Measurements from ENCODE around the gene ABCB1. TPM values are rescaled to one million over a fixed set of nuclear protein-coding genes. Genes with fewer than 3 reads are reported as not detected.

Gene ABCB1
- polyA plus RNA-seq, 1 donor (not counting 4 experiments of a cell fraction or from before 2014, with no cell fraction given): 0.13 TPM

GRCh38 chr7:87480386-87480785, 120.3 kb downstream of the ABCB1 start:
- DNase-seq (ENCODE audit: low read depth, low spot score): no peak
- H3K9ac ChIP-seq (ENCODE audit: control insufficient read depth, extremely low read depth, insufficient read depth, low read length): no peak overlapping the region
- no peak overlapping the region for H3K4me2 ChIP-seq (ENCODE audit: control insufficient read depth, extremely low read depth, insufficient read depth, low read depth, low read length)
- peaks cover 12% of the 10 kb centered on the region for H3K27me3 ChIP-seq (ENCODE audit: control insufficient read depth, extremely low read depth, insufficient read depth, low read length)
- no peaks in the 10 kb centered on the region for H3K79me2 ChIP-seq (ENCODE audit: control insufficient read depth, insufficient read depth, low read length)
- H3K9me3 ChIP-seq (ENCODE audit: control insufficient read depth, low read depth, low read length): no peaks in the 10 kb centered on the region
- H3K4me1 ChIP-seq (ENCODE audit: control insufficient read depth, extremely low read depth, insufficient read depth, low read length): no peaks in the 10 kb centered on the region
- no peaks in the 10 kb centered on the region for H3K9me1 ChIP-seq (ENCODE audit: control insufficient read depth, extremely low read depth, insufficient read depth, low read length)
- no peak overlapping the region for H3K4me3 ChIP-seq (ENCODE audit: control insufficient read depth in 2 of 3, extremely low read depth in 1 of 3, insufficient read depth in 2 of 3, low read depth in 1 of 3, low read length in 3 of 3)
- H2AFZ ChIP-seq (ENCODE audit: control insufficient read depth, low read length): no peak overlapping the region
- dilution Hi-C loops (cut with MboI; ENCODE audit: extremely low pct_ligation_motif_present, low sequenced_read_pairs): no loop called here
- no peaks in the 10 kb centered on the region for H4K20me1 ChIP-seq (ENCODE audit: control insufficient read depth, extremely low read depth, insufficient read depth, low read length)
- H3K27ac ChIP-seq (ENCODE audit: control insufficient read depth, insufficient read depth, low read length): no peak overlapping the region
- H3K36me3 ChIP-seq (ENCODE audit: control insufficient read depth in 2 of 2, extremely low read depth in 1 of 2, insufficient read depth in 2 of 2, low read length in 2 of 2): no peaks in the 10 kb centered on the region
- TF ChIP-seq CTCF (optimal IDR thresholded peaks at IDR 0.05 in 1 of 3, IDR thresholded peaks at IDR 0.05 in 1 of 3, conservative IDR thresholded peaks at IDR 0.05 in 1 of 3; ENCODE audit: extremely low read depth in 1 of 3, insufficient read depth in 2 of 3, low read length in 3 of 3) (no peak), EZH2 (IDR thresholded peaks at IDR 0.05; ENCODE audit: low read length) (no peak)
- FAIRE-seq: no peak

- dilution Hi-C loops (cut with MboI; ENCODE audit: extremely low pct_ligation_motif_present, low sequenced_read_pairs): no loop called here
Measured at GRCh38 chr7:87479951-87480350, 120.7 kb downstream of the ABCB1 start.

More at GRCh38 chr7:87479951-87480350, 120.7 kb downstream of the ABCB1 start:
- no peaks in the 10 kb centered on the region for H3K9me1 ChIP-seq (ENCODE audit: control insufficient read depth, extremely low read depth, insufficient read depth, low read length)
- H3K4me2 ChIP-seq (ENCODE audit: control insufficient read depth, extremely low read depth, insufficient read depth, low read depth, low read length): no peak overlapping the region
- no peak for FAIRE-seq
- H3K79me2 ChIP-seq (ENCODE audit: control insufficient read depth, insufficient read depth, low read length): no peaks in the 10 kb centered on the region
- no peaks in the 10 kb centered on the region for H3K36me3 ChIP-seq (ENCODE audit: control insufficient read depth in 2 of 2, extremely low read depth in 1 of 2, insufficient read depth in 2 of 2, low read length in 2 of 2)
- peaks cover 16% of the 10 kb centered on the region for H3K27me3 ChIP-seq (ENCODE audit: control insufficient read depth, extremely low read depth, insufficient read depth, low read length)
- no peak overlapping the region for H3K9ac ChIP-seq (ENCODE audit: control insufficient read depth, extremely low read depth, insufficient read depth, low read length)
- no peak overlapping the region for H3K4me3 ChIP-seq (ENCODE audit: control insufficient read depth in 2 of 3, extremely low read depth in 1 of 3, insufficient read depth in 2 of 3, low read depth in 1 of 3, low read length in 3 of 3)
- H3K4me1 ChIP-seq (ENCODE audit: control insufficient read depth, extremely low read depth, insufficient read depth, low read length): no peaks in the 10 kb centered on the region
- no peak overlapping the region for H2AFZ ChIP-seq (ENCODE audit: control insufficient read depth, low read length)
- TF ChIP-seq EZH2 (IDR thresholded peaks at IDR 0.05; ENCODE audit: low read length): no peak
- TF ChIP-seq CTCF (optimal IDR thresholded peaks at IDR 0.05 in 1 of 3, IDR thresholded peaks at IDR 0.05 in 1 of 3, conservative IDR thresholded peaks at IDR 0.05 in 1 of 3; ENCODE audit: extremely low read depth in 1 of 3, insufficient read depth in 2 of 3, low read length in 3 of 3): no peak
- no peaks in the 10 kb centered on the region for H3K9me3 ChIP-seq (ENCODE audit: control insufficient read depth, low read depth, low read length)
- no peaks in the 10 kb centered on the region for H4K20me1 ChIP-seq (ENCODE audit: control insufficient read depth, extremely low read depth, insufficient read depth, low read length)
- DNase-seq (ENCODE audit: low read depth, low spot score): no peak
- H3K27ac ChIP-seq (ENCODE audit: control insufficient read depth, insufficient read depth, low read length): no peak overlapping the region

Data from keratinocyte (primary cell).